Measurements from ENCODE around the gene PDLIM3.

The PDLIM3 gene

DNA sequence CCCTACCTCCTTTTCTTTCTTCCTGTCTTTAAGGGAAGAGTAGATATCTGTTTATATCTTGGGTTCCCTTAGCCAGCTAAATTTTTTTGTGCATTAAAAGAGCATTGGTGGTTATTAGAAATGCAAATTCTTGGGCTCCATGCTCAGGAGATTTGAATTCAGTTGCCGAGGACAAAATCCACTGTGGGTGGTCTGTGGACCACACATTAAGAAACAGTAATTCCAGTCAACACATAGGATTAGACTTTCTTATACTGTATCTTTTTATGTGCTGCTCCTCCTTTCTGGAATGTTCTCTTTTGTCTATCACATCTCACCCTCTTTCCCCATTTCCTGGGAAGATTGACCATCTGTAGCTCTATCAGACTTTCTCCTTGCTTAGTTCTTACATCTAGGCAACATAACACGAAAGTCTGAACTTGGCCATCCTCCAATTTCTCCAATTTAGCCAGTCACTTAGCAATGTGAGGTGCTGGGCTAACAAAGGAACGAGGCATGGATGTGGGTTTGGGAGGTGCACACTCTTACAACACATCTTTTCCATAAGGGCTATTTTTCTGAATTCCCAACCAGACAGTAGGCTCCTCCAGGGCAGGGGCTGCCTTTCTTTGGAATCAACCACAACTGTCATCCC lies 5.3 kb upstream of the PDLIM3 start:
- no peak for DNase-seq (ENCODE audit: low read depth)
- TF ChIP-seq, protein P1, sequence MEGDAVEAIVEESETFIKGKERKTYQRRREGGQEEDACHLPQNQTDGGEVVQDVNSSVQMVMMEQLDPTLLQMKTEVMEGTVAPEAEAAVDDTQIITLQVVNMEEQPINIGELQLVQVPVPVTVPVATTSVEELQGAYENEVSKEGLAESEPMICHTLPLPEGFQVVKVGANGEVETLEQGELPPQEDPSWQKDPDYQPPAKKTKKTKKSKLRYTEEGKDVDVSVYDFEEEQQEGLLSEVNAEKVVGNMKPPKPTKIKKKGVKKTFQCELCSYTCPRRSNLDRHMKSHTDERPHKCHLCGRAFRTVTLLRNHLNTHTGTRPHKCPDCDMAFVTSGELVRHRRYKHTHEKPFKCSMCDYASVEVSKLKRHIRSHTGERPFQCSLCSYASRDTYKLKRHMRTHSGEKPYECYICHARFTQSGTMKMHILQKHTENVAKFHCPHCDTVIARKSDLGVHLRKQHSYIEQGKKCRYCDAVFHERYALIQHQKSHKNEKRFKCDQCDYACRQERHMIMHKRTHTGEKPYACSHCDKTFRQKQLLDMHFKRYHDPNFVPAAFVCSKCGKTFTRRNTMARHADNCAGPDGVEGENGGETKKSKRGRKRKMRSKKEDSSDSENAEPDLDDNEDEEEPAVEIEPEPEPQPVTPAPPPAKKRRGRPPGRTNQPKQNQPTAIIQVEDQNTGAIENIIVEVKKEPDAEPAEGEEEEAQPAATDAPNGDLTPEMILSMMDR (conservative IDR thresholded peaks at IDR 0.05; ENCODE audit: low read depth, low read length) = no peak
- H3K4me3 ChIP-seq (ENCODE audit: low read depth, low read length) = no peak overlapping the region

- DNase-seq (ENCODE audit: low read depth) = no peak
- TF ChIP-seq, protein P1 (conservative IDR thresholded peaks at IDR 0.05; ENCODE audit: low read depth, low read length) = no peak
Observed at GRCh38 chr4:185540040-185540439, 4.7 kb upstream of the PDLIM3 start.

DNA sequence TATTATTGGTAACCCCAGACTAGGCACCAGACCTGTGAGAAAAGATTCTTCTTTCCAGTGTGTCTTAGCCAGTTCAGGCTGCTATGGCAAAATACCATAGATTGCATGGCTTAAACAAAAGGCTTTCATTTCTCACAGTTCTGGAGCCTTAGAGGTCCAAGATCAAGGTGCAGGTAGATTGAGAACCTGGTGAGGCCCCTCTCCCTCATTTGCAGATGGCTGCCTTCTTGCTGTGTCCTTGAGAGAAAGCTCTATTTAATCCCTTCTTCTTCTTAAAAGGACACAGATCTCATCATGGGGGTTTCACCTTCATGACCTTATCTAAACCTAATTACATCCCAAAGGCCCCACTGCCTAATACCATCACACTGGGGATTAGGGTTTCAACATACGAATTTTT lies 3.5 kb upstream of the PDLIM3 start:
- DNase-seq (ENCODE audit: low read depth) = no peak
- TF ChIP-seq, protein P1 (conservative IDR thresholded peaks at IDR 0.05; ENCODE audit: low read depth, low read length) = no peak
- H3K4me3 ChIP-seq (ENCODE audit: low read depth, low read length) = no peak overlapping the region

More at GRCh38 chr4:185540040-185540439, 4.7 kb upstream of the PDLIM3 start:
- no peak overlapping the region for H3K4me3 ChIP-seq (ENCODE audit: low read depth, low read length)

- H3K4me3 ChIP-seq (ENCODE audit: low read depth, low read length) = peak overlapping the region; percentile 23
- peak; percentile 60 for DNase-seq (ENCODE audit: low read depth)
- TF ChIP-seq, protein P1 (conservative IDR thresholded peaks at IDR 0.05; ENCODE audit: low read depth, low read length) = no peak
Observed at GRCh38 chr4:185536411-185536709, 1.1 kb upstream of the PDLIM3 start.

- no peak for DNase-seq (ENCODE audit: low read depth)
- TF ChIP-seq, protein P1 (conservative IDR thresholded peaks at IDR 0.05; ENCODE audit: low read depth, low read length) = no peak
- H3K4me3 ChIP-seq (ENCODE audit: low read depth, low read length) = peak overlapping the region; percentile 74
Observed at GRCh38 chr4:185535612-185536410, 504 bp upstream of the PDLIM3 start.

GRCh38 chr4:185534511-185534865 lies 819 bp downstream of the PDLIM3 start:
- TF ChIP-seq, protein P1 (conservative IDR thresholded peaks at IDR 0.05; ENCODE audit: low read depth, low read length) = no peak
- peak overlapping the region; percentile 74 for H3K4me3 ChIP-seq (ENCODE audit: low read depth, low read length)
- DNase-seq (ENCODE audit: low read depth) = no peak
